TTC549 (cell line): ENCODE measurements around the gene TFDP1.

Experiments
- FAIRE-seq: peaks from 2 replicates; lab custom pipeline; 2012; peaks lifted over from hg19 to GRCh38; lab: Jason Lieb, UNC

The TFDP1 gene

DNA sequence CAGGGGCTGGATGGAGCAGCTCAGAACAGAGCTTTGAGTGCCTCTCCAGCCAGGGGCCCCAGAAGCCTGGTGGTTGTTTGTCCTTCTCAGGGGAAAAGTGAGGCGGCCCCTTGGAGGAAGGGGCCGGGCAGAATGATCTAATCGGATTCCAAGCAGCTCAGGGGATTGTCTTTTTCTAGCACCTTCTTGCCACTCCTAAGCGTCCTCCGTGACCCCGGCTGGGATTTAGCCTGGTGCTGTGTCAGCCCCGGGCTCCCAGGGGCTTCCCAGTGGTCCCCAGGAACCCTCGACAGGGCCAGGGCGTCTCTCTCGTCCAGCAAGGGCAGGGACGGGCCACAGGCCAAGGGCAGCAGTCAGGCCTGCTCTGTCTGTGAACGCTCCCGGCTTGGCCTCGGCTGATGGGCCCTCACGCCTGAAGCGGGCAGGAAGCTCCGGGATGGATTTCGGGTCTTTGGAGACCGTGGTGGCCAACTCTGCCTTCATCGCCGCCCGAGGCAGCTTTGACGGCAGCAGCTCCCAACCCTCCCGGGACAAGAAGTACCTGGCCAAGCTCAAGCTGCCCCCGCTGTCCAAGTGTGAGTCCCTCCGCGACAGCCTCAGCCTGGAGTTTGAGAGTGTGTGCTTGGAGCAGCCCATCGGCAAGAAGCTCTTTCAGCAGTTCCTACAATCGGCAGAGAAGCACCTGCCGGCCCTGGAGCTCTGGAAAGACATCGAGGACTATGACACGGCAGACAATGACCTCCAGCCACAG lies 82.6 kb downstream of the TFDP1 start, which contains the start of gene GRK1:
TSS of gene GRK1 (plus strand) at position 269 of the 751 bp plus-strand sequence. CDS start at position 437, 168 bp downstream.
- no peak for FAIRE-seq

DNA sequence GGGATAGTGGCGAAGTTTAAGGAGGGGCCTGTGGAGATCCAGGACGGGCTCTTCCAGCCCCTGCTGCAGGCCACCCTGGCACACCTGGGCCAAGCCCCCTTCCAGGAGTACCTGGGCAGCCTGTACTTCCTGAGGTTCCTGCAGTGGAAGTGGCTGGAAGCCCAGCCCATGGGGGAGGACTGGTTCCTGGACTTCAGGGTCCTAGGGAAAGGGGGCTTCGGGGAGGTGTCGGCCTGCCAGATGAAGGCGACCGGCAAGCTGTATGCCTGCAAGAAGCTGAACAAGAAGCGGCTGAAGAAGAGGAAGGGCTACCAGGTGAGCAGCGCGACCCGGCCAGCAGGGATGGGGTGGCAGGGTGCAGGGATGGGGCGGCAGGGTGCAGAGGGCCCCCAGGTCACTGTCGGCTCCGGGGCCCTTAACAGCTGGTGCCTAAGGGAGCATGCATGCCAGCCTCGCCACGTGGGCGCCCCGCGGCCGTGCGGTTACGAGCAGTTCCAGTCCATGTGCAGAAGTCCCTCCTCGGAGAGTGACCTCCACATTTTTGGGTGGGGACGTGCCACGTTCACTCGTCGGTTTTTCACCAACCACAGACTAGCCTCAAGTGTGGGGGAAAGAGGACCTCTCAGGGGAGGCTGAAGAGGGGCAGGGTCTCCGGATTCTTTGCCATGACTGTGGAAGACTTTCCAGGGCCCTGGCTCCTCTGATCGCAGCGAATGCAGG lies 83.4 kb downstream of the TFDP1 start:
- FAIRE-seq: no peak

DNA sequence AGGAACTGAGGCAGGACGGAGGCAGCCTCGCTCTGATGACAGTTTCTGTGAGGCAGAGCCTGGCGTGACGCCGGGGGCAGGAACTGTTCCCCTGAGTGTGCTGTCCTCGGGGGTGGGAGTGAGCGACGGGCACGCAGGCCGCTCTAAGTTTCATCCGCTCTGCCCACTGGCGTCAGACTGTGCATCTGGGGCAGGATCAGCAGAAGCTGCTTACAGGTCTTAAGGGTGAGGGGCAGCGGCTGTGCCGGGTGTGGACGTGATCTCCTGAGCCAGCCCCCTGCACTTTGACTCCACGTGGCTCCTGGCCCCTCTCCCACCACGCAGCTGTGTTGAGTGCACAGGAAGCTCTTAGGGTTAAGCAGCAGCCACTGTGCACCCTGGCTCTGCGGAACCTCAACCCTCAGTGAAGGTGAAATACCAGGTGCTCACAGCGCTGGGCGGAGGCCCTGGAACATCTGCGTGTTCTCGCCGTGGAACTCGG lies 84.0 kb downstream of the TFDP1 start:
- FAIRE-seq: no peak

DNA sequence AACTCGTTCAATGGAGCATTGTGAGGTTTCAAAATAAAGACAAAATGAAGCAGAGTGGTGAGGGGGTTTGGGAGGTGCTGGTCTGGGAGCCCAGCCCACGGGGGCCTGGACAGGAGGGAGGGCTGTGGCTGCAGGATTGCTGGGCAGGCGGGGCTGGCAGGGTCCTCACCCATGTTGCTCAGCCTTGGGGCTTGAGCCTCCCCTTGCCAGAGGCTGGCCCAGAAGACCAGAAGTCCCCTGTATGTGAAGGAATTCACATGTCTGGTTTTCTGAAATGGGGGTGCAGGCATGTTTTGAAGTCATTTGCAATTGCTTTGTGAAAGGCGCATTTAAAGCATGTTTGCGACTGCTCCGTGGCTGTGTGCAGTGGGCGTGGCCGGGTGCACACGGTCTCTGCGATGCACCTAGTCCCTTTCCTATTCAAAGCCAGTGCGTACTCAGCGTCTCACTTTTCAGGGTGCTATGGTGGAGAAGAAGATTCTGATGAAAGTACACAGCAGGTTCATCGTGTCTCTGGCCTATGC lies 84.7 kb downstream of the TFDP1 start:
- no peak for FAIRE-seq

DNA sequence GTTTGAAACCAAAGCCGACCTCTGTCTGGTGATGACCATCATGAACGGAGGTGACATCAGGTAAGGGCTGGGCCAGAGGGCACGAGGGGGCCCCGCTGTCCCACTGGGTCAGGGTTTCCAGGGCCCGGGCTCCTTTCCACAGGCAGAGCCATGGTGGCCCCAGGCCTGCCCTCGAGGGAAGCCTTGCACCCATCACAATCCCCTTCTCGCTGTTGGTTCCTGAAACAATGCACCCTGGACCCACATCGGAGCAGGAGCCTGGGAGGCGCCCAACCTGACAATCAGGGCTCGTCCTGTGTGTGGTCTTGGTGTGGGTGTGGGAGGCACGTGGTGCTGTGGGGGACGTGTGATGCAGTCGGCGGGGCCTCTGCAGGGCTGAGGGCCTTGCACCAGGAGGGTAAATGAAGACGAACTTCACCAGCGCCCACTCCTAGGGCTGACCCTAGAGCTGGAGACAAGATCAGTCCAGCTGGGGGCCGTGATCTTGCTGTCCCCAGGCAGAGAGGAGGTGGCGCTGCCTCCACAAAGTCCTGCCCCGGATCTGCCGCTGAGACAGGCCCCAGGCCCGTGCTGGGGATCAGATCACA lies 85.3 kb downstream of the TFDP1 start:
- no peak for FAIRE-seq

DNA sequence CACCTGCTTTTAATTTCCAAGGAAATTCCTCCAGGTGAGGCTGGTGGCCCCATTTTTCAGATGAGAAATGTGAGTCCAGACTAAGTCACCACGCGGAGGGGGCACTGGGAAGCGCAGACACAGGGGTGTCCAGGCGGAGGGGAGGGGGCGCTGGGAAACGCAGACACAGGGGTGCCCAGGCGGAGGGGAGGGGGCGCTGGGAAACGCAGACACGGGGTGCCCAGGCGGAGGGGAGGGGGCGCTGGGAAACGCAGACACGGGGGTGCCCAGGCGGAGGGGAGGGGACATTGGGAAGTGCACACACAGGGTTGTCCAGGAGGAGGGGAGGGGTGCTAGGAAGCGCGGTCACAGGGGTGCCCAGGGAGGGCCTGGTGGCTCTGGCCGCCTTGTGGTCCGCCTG lies 86.0 kb downstream of the TFDP1 start:
- FAIRE-seq: no peak

DNA sequence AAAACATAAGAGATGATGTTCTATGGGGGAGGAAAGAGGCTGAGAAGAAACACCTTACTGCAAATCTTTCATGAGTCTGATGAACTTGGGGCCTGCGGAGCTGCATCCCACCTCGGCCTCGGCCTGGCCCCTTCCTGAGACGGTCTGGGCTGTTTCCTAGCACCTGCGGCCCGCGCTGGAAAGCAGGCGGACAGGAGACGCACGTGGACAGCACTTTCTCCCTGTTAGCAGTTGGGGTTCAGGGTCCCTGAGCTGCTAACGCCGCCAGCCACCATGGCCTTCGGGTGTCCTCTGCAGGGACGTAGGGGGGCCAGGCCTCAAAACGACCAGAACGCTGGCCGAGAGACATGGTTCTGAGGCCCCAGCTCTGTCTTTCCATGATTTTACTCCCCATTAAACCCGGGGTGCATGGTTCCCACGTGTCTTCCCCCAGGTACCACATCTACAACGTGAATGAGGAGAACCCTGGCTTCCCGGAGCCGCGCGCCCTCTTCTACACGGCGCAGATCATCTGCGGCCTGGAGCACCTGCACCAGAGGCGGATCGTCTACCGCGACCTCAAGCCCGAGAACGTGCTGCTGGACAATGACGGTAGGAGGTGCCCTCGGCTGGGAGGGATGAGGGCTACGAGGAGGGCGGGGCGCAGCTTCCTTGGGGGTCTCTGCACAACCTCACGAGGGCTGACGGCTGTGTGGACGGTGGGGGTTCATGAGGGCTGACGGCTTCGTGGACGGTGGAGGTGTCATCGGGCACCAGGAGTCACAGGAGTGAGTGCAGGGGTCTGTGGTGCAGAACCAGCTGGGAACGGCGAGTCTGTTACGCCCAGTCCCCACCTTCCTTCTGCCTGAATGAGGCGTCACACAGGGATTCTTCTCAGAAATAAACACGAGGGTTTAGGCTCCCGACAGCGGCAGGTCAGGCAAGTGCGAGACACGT lies 86.8 kb downstream of the TFDP1 start:
- FAIRE-seq: no peak

DNA sequence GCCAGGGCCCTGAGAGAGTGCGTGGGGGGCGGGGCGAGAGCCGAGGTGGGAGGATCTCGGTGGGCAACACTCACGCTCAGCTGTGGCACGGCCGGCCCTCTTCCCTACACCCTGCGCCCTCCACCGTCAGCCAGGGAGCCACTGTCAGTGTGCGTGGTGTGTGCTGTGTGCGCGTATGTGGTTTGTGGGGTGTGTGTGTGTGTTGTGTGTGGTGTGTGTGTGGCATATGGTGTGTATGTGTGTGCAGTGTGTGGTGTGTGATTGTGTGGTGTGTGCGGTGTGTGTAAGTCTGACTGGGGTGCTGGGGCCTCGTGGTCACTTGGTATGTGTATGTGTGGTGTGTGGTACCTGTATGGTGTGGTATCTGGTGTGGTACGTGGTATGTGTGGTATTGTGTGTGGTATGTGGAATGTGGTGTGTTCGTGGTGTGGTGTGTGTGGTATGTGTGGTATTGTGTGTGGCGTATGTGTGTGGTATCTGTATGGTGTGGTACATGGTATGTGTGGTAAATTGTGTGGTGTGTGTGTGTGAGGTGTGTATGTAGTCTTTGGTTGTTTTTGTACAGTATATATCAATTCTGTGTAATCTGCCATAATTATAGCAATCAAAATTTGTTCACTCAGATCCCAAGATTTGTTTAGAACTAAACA lies 87.6 kb downstream of the TFDP1 start:
- no peak for FAIRE-seq
